HepG2 (cell line): Measurements from ENCODE around the gene RPAP3. TPM values are rescaled to one million over a fixed set of nuclear protein-coding genes. Genes with fewer than 3 reads are reported as not detected.

ENCODE experiments used
- ATAC-seq: fragments of 200-7000 bp; cut with Tn5 transposase; 3 replicates; pipeline ENCODE4 v1.9.1; 2020; ENCODE audit warnings: mild to moderate bottlenecking, moderate library complexity
- BruUV-seq: library from RNA; stranded (reverse); fragments of 400-500 nt; replicated peaks from 2 replicates; lab custom pipeline; 2021; lab: Mats Ljungman, UMichigan
- CTCF ChIA-PET: fragments of 300-600 bp; formaldehyde crosslinking; extraction: SDS; loops from one replicate; lab custom pipeline; 2021; ENCODE audit warnings: low total read pairs, inconsistent platforms, low intra/inter-chr PET ratio; lab: Yijun Ruan, JAX
- POLR2A ChIA-PET: fragments of 350-600 bp; sonication (Branson Sonifier 250); formaldehyde crosslinking; loops from one replicate; lab custom pipeline; 2020; ENCODE audit warnings: antibody characterized with exemption, inconsistent platforms; lab: Yijun Ruan, JAX
- DNase-seq: peaks from one replicate; pipeline ENCODE4 v3.0.0-alpha.2; 2015; ENCODE audit warnings: low spot score
- FAIRE-seq: peaks from 3 replicates; lab custom pipeline; 2011; peaks lifted over from hg19 to GRCh38; lab: Jason Lieb, UNC
- H2AFZ ChIP-seq: one replicate; pipeline ENCODE4 v1.6.1; 2011; ENCODE audit warnings: low read length, inconsistent platforms
- H3K27ac ChIP-seq: fragments of 300-600 bp; 3 replicates; pipeline ENCODE4 v1.8.0; 2011; ENCODE audit warnings: mixed run types, mild to moderate bottlenecking, mixed read lengths, low read length, inconsistent platforms; ENCODE audit not compliant: insufficient read depth; ENCODE audit errors: extremely low read length
- H3K27me3 ChIP-seq, 2 experiments: fragments of 200-600 bp in 1 of 2; 2 replicates in 1 of 2; 3 replicates in 1 of 2; pipeline versions ENCODE4 v1.6.0 to v1.8.0; 2011; ENCODE audit warnings: low read length in 2 of 2, mild to moderate bottlenecking in 2 of 2, moderate library complexity in 2 of 2, inconsistent platforms in 1 of 2; ENCODE audit not compliant: insufficient read depth in 2 of 2, control insufficient read depth in 1 of 2
- H3K36me3 ChIP-seq, 2 experiments: fragments of 200-600 bp in 1 of 2; replicated peaks in 1 of 2; 2 replicates in 1 of 2; 3 replicates in 1 of 2; pipeline versions ENCODE4 v1.5.1 to v1.8.0; 2011; ENCODE audit warnings: low read length in 2 of 2, inconsistent platforms in 1 of 2; ENCODE audit not compliant: insufficient read depth in 2 of 2, control insufficient read depth in 1 of 2
- H3K4me1 ChIP-seq: 2 replicates; pipeline ENCODE4 v1.5.1; 2012; ENCODE audit warnings: low read length, inconsistent platforms; ENCODE audit not compliant: insufficient read depth
- H3K4me2 ChIP-seq: 2 replicates; pipeline ENCODE4 v1.6.0; 2011; ENCODE audit warnings: low read depth, low read length, inconsistent platforms
- H3K4me3 ChIP-seq, 3 experiments: fragments of 200-600 bp in 1 of 3; sonication (generic), shearing (Covaris generic) in 1 of 3; replicated peaks in 1 of 3; 2 replicates each; pipeline ENCODE4 v1.5.1; 2011 to 2016; ENCODE audit warnings: low read length in 3 of 3, inconsistent platforms in 2 of 3, low read depth in 2 of 3, mild to moderate bottlenecking in 2 of 3, control low read depth in 1 of 3, mixed read lengths in 1 of 3; ENCODE audit not compliant: insufficient read depth in 1 of 3
- H3K79me2 ChIP-seq: one replicate; pipeline ENCODE4 v1.6.1; 2011; ENCODE audit warnings: low read length, inconsistent platforms; ENCODE audit not compliant: insufficient read depth
- H3K9ac ChIP-seq: 2 replicates; pipeline ENCODE4 v1.6.0; 2011; ENCODE audit warnings: mild to moderate bottlenecking, low read depth, low read length, inconsistent platforms; ENCODE audit not compliant: insufficient read depth
- H3K9me3 ChIP-seq: 2 replicates; pipeline ENCODE4 v1.5.1; 2012; ENCODE audit warnings: mild to moderate bottlenecking, low read length
- H4K20me1 ChIP-seq: 2 replicates; pipeline ENCODE4 v1.6.0; 2011; ENCODE audit warnings: inconsistent platforms, mild to moderate bottlenecking, low read length, moderate library complexity; ENCODE audit not compliant: insufficient read depth
- ASH2L ChIP-seq: fragments of 300-600, 200-600 bp; sonication (generic); IDR thresholded peaks from 2 replicates; pipeline ENCODE4 v1.7.0; 2017; ENCODE audit warnings: low read depth, mild to moderate bottlenecking, moderate library complexity, mixed read lengths, low read length; ENCODE audit not compliant: insufficient read length
- DNMT1 ChIP-seq: sonication (generic); formaldehyde crosslinking; IDR thresholded peaks from 2 replicates; pipeline ENCODE4 v1.5.1; 2020; ENCODE audit warnings: mild to moderate bottlenecking, missing genetic modification reagents
- RAD21 ChIP-seq: fragments of 450-650 bp; formaldehyde crosslinking; IDR thresholded peaks from 2 replicates; pipeline ENCODE4 v1.5.0; 2020; ENCODE audit warnings: mild to moderate bottlenecking
- RCOR2 ChIP-seq: IDR thresholded peaks from 2 replicates; pipeline ENCODE4 v1.6.1; 2016; ENCODE audit warnings: missing biosample characterization, missing genetic modification reagents
- SMC3 ChIP-seq: IDR thresholded peaks from 2 replicates; pipeline ENCODE4 v1.6.1; 2011; ENCODE audit warnings: low read length, improper control_type of control experiment
- STAG1 ChIP-seq: sonication (generic); formaldehyde crosslinking; IDR thresholded peaks from 2 replicates; pipeline ENCODE4 v1.4.0; 2020; ENCODE audit warnings: missing genetic modification reagents
- TEAD3 ChIP-seq: optimal IDR thresholded peaks from 2 replicates; pipeline ENCODE3; 2016; ENCODE audit warnings: borderline replicate concordance
- TSC22D2 ChIP-seq: sonication (generic); formaldehyde crosslinking; IDR thresholded peaks from 2 replicates; pipeline ENCODE4 v1.5.1; 2020; ENCODE audit warnings: missing genetic modification reagents, mild to moderate bottlenecking, borderline replicate concordance
- XRCC5 ChIP-seq: fragments of 200-400 bp; formaldehyde crosslinking; optimal IDR thresholded peaks from 2 replicates; pipeline ENCODE3; 2017; ENCODE audit warnings: mild to moderate bottlenecking, low read length
- ZEB1 ChIP-seq: IDR thresholded peaks from 2 replicates; pipeline ENCODE4 v1.6.1; 2012; ENCODE audit warnings: mild to moderate bottlenecking, low read depth, inconsistent platforms; ENCODE audit not compliant: insufficient replicate concordance
- ZNF550 ChIP-seq: sonication (generic); formaldehyde crosslinking; IDR thresholded peaks from 2 replicates; pipeline ENCODE4 v1.4.0; 2020; ENCODE audit warnings: mild to moderate bottlenecking, missing genetic modification reagents, borderline replicate concordance
- ZNF678 ChIP-seq: sonication (generic); formaldehyde crosslinking; IDR thresholded peaks from 2 replicates; pipeline ENCODE4 v1.4.0; 2020; ENCODE audit warnings: mild to moderate bottlenecking, missing genetic modification reagents
- WGBS: methylation state at CpG from one replicate; pipeline ENCODE4 v1.1.6; 2017; ENCODE audit warnings: low lambda C conversion rate; 5-methylcytosine and 5-hydroxymethylcytosine counted together
- in situ Hi-C: cut with HindIII; loops from 2 replicates; pipeline ENCODE4 v1.10.0; 2017; ENCODE audit warnings: low pct_unique_long_range_greater_than_20kb; ENCODE audit not compliant: extremely low pct_ligation_motif_present
- intact Hi-C: fragments of 100-400 bp; cut with micrococcal nuclease; formaldehyde crosslinking; loops from one replicate; pipeline ENCODE4 v1.10.0; 2022; ENCODE audit not compliant: unreplicated experiment
- polyA plus RNA-seq, 8 experiments: library from polyadenylated mRNA; depleted of rRNA in 3 of 8; stranded (reverse) in 7 of 8; unstranded in 1 of 8; fragments of >200 nt; fragmentation: Illumina TruSeq in 4 of 8; extraction: Trizol in 4 of 8; gene quantifications; 2 replicates each; pipeline versions ENCODE4 v1.2.1 to v1.2.3, GENCODE V29; 2011 to 2016; ENCODE audit warnings: low read depth in 4 of 8, missing spikeins in 1 of 8, mixed read lengths in 1 of 8; ENCODE audit not compliant: insufficient read depth in 1 of 8
- total RNA-seq, 5 experiments: library from RNA; depleted of rRNA; stranded (reverse); fragments of >200 nt; fragmentation: Illumina TruSeq; extraction: Trizol; gene quantifications; 2 replicates each; pipeline ENCODE4 v1.2.3, GENCODE V29; 2016; ENCODE audit warnings: low read depth in 1 of 5
- TF ChIP-seq, protein P1 (sequence below): sonication (generic); formaldehyde crosslinking; IDR thresholded peaks from 2 replicates; pipeline ENCODE4 v1.5.0; 2020; ENCODE audit warnings: mild to moderate bottlenecking, missing genetic modification reagents, moderate library complexity
- TF ChIP-seq, protein P2 (sequence below): sonication (generic); formaldehyde crosslinking; IDR thresholded peaks from 2 replicates; pipeline ENCODE4 v1.5.0; 2020; ENCODE audit warnings: mild to moderate bottlenecking, missing genetic modification reagents
- TF ChIP-seq, protein P3 (sequence below): sonication (generic); formaldehyde crosslinking; IDR thresholded peaks from 2 replicates; pipeline ENCODE4 v1.4.0; 2020; ENCODE audit warnings: low read depth, missing genetic modification reagents
- TF ChIP-seq, protein P4 (sequence below): conservative IDR thresholded peaks from 2 replicates; pipeline ENCODE4 v1.6.1; 2018; ENCODE audit warnings: missing genetic modification reagents

Gene RPAP3
- total and polyA plus RNA-seq, 2 of the 13 experiments (the other 11 are each of a cell fraction or from before 2014, with no cell fraction given) = 8.8 to 32.8 TPM

DNA sequence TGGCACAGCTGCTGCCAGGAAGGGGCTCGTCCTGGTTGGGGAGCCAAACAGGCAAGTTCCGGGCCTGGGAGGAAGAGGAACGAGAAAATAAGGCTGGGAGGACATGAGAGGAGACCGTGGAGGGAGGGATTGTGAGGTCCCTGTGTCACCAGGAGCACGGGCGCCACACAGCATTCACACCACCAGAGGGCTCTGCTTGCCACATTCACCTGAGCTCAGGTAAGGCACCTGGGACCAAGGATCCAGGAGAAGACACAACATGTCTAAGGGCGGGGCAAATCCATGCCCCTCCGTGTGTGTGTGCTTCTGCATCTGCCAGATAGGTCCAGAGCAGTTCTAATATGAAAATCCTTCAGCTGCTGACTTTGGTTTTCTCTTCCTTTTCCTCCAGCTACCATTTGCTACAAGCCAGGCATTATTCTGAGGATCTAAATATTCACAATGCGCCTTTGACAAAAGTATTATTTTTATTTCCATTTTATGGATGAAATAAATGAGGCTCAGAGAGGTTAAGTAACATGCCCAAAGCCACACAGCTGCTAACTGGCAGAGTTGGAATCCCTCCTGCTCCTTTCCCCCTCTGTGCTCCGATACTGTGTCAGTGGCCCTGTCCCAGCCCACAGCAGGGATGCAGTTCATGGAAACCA, 38.3 kb upstream of the RPAP3 start:
- H2AFZ ChIP-seq = no peak overlapping the region
- no peaks in the 10 kb centered on the region for H3K79me2 ChIP-seq
- CTCF ChIA-PET = interaction anchor here (2.0 to 3.8 kb wide), 3 partner anchors 23 to 94 kb away, joined by 15 to 21 read pairs (median 16); no protein-coding TSS in a partner anchor
- peak; percentile 25 for DNase-seq
- no TSS peak for BruUV-seq
- H3K4me2 ChIP-seq = no peak overlapping the region
- H3K27ac ChIP-seq = no peak overlapping the region
- ATAC-seq = peak; percentile 25; the same call in 1 of the 3 replicates
- H3K9ac ChIP-seq = no peak overlapping the region
- POLR2A ChIA-PET = no interaction called here
- intact Hi-C loops (no loop called here), in situ Hi-C loops (loop anchor here (5.0 kb wide), 1 partner anchor 33 kb away; no protein-coding TSS in a partner anchor)
- no peak overlapping the region for H3K4me3 ChIP-seq
- H3K36me3 ChIP-seq = no peaks in the 10 kb centered on the region
- H4K20me1 ChIP-seq = no peaks in the 10 kb centered on the region
- FAIRE-seq = no peak
- H3K27me3 ChIP-seq = peaks cover 16 to 57% of the 10 kb centered on the region in 2 experiments; a peak in 4 of 5 replicates
- WGBS = 12% methylated on average over 10 of the region's 10 CpGs
- H3K4me1 ChIP-seq = peaks cover 20% of the 10 kb centered on the region
- H3K9me3 ChIP-seq = no peaks in the 10 kb centered on the region
- TF ChIP-seq ASH2L = no peak
- TF ChIP-seq ZEB1 = peak; percentile 99
- peak; percentile 31; the same call in 1 of the 2 replicates for TF ChIP-seq SMC3
- peak; percentile 60 for TF ChIP-seq STAG1
- TF ChIP-seq, protein P1, sequence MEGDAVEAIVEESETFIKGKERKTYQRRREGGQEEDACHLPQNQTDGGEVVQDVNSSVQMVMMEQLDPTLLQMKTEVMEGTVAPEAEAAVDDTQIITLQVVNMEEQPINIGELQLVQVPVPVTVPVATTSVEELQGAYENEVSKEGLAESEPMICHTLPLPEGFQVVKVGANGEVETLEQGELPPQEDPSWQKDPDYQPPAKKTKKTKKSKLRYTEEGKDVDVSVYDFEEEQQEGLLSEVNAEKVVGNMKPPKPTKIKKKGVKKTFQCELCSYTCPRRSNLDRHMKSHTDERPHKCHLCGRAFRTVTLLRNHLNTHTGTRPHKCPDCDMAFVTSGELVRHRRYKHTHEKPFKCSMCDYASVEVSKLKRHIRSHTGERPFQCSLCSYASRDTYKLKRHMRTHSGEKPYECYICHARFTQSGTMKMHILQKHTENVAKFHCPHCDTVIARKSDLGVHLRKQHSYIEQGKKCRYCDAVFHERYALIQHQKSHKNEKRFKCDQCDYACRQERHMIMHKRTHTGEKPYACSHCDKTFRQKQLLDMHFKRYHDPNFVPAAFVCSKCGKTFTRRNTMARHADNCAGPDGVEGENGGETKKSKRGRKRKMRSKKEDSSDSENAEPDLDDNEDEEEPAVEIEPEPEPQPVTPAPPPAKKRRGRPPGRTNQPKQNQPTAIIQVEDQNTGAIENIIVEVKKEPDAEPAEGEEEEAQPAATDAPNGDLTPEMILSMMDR (CRISPR knock-in tag) = peak; percentile 72
- no peak for TF ChIP-seq ZNF678
- TF ChIP-seq RAD21 (CRISPR knock-in tag) = peak; percentile 35; the same call in 1 of the 2 replicates
- TF ChIP-seq, protein P2, sequence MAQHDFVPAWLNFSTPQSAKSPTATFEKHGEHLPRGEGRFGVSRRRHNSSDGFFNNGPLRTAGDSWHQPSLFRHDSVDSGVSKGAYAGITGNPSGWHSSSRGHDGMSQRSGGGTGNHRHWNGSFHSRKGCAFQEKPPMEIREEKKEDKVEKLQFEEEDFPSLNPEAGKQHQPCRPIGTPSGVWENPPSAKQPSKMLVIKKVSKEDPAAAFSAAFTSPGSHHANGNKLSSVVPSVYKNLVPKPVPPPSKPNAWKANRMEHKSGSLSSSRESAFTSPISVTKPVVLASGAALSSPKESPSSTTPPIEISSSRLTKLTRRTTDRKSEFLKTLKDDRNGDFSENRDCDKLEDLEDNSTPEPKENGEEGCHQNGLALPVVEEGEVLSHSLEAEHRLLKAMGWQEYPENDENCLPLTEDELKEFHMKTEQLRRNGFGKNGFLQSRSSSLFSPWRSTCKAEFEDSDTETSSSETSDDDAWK (CRISPR knock-in tag) = no peak
- peak; percentile 29 for TF ChIP-seq XRCC5
- 0 out of 2 replicates have a peak, but pooled peaks have one; percentile 39 for TF ChIP-seq TSC22D2 (CRISPR knock-in tag)
- TF ChIP-seq ZNF550 (CRISPR knock-in tag) = no peak
- TF ChIP-seq, protein P3, sequence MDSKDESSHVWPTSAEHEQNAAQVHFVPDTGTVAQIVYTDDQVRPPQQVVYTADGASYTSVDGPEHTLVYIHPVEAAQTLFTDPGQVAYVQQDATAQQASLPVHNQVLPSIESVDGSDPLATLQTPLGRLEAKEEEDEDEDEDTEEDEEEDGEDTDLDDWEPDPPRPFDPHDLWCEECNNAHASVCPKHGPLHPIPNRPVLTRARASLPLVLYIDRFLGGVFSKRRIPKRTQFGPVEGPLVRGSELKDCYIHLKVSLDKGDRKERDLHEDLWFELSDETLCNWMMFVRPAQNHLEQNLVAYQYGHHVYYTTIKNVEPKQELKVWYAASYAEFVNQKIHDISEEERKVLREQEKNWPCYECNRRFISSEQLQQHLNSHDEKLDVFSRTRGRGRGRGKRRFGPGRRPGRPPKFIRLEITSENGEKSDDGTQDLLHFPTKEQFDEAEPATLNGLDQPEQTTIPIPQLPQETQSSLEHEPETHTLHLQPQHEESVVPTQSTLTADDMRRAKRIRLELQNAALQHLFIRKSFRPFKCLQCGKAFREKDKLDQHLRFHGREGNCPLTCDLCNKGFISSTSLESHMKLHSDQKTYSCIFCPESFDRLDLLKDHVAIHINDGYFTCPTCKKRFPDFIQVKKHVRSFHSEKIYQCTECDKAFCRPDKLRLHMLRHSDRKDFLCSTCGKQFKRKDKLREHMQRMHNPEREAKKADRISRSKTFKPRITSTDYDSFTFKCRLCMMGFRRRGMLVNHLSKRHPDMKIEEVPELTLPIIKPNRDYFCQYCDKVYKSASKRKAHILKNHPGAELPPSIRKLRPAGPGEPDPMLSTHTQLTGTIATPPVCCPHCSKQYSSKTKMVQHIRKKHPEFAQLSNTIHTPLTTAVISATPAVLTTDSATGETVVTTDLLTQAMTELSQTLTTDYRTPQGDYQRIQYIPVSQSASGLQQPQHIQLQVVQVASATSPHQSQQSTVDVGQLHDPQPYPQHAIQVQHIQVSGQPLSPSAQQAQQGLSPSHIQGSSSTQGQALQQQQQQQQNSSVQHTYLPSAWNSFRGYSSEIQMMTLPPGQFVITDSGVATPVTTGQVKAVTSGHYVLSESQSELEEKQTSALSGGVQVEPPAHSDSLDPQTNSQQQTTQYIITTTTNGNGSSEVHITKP = no peak
- TF ChIP-seq DNMT1 (CRISPR knock-in tag) = no peak
- TF ChIP-seq TEAD3 = peak; percentile 82
- no peak for TF ChIP-seq RCOR2
- TF ChIP-seq, protein P4, sequence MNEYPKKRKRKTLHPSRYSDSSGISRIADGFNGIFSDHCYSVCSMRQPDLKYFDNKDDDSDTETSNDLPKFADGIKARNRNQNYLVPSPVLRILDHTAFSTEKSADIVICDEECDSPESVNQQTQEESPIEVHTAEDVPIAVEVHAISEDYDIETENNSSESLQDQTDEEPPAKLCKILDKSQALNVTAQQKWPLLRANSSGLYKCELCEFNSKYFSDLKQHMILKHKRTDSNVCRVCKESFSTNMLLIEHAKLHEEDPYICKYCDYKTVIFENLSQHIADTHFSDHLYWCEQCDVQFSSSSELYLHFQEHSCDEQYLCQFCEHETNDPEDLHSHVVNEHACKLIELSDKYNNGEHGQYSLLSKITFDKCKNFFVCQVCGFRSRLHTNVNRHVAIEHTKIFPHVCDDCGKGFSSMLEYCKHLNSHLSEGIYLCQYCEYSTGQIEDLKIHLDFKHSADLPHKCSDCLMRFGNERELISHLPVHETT = no peak
